CD4-positive, alpha-beta T cell treated with Interleukin-17A for 4 hours (primary cell): ENCODE results near the gene BUB1.
A peak's percentile ranks its signal among the peaks of the same experiment; 100 is the strongest.
"Not testable (repeated sequence)": the region's sequence is repeated elsewhere in the genome, so short reads cannot be mapped to it uniquely, and the experiment has no call there.

ENCODE experiments used
- DNase-seq: peaks from one replicate; pipeline ENCODE4 v3.0.0-alpha.2; 2020; ENCODE audit warnings: mixed read lengths

Gene BUB1

GRCh38 chr2:110677530-110678456 lies at the start of gene BUB1:
Gene BUB1 (minus strand): TSS chr2:110678063. CDS start chr2:110677995, 68 bp downstream.
- DNase-seq = peak; percentile 95

DNA sequence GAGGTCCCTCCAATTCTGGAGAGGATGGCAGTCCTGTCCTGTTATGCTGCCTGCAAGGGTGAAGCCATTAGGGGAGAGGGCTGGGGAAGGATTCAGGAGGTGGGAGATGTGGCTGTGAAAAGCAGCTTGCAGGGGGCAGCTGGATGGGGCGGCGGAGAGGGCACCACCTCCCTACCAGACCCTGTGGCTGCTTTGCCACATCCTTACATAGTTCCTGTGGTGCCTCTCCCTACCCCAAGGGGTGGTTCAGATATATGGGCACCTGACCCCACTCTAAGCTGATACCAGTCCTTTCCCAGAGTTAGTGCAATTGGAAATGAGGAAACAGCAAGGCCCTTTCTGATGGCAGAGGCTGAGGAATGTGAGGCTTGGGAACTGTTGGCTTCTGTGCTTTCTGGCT lies 48.4 kb upstream of the BUB1 start:
- no peak for DNase-seq

DNA sequence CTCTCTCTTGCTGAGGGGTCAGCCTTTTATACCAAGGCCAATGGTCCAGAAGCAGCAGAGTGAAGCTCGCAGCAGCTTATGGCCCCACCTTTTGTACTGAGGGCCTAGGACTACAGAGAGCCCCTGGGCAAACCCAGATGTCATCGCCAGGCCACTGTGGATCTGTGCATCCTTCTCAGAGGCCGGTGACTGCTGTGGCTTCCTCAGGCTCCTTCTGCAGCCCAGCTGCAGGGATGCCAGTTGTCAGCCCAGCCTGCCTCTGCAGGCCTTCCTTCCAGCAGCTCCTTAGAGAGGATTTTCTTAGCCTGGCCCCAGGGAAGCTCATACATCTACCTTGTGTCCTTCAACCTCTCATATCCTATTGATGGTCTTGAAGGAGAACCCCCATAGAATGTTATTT lies 48.0 kb upstream of the BUB1 start:
- DNase-seq = no peak

- no peak for DNase-seq
These were observed 47.5 kb upstream of the BUB1 start for GRCh38 chr2:110725370-110725769.

- no peak for DNase-seq
These were observed 47.0 kb upstream of the BUB1 start for GRCh38 chr2:110724820-110725219.

GRCh38 chr2:110720547-110720946 lies 42.7 kb upstream of the BUB1 start:
- DNase-seq = no peak

DNA sequence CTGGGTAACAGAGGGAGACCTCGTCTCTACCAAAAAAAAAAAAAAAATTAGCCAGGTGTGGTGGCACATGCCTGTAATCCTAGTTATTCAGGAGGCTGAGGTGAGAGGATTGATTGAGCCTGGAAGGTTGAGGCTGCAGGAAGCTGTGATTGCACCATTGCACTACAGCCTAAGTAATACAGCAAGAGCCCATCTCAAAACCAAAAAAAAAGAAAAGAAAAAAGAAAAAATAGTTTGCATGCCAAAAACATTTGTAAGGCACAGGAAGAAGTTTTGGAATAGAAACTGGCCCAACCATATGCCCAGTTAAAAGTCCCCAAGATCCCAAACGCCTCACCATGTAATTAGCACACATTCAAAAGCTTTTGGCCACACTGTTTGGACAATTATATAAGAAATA lies 41.1 kb upstream of the BUB1 start:
- DNase-seq = no peak

GRCh38 chr2:110718382-110718781 lies 40.5 kb upstream of the BUB1 start:
- no peak for DNase-seq

DNA sequence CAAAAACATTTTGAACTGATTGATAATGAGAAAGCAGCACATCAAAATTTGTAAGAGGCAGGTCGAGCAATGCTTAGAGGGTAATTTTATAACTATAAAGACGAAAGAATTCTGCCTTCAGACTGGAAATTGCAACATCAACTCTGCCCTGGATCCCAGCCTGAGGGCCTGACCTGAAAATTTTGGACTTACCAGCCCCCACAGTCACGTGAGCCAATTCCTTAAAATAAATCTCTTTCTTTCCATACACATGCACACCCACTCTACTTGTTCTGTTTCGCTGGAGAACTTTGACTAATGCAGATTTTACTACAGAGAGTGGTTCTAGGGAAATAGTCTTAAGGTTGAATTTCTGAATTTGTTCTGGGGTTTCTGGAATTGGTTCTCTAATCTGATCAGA lies 39.9 kb upstream of the BUB1 start:
- no peak for DNase-seq

GRCh38 chr2:110716959-110717645 lies 39.2 kb upstream of the BUB1 start:
- no peak for DNase-seq

DNA sequence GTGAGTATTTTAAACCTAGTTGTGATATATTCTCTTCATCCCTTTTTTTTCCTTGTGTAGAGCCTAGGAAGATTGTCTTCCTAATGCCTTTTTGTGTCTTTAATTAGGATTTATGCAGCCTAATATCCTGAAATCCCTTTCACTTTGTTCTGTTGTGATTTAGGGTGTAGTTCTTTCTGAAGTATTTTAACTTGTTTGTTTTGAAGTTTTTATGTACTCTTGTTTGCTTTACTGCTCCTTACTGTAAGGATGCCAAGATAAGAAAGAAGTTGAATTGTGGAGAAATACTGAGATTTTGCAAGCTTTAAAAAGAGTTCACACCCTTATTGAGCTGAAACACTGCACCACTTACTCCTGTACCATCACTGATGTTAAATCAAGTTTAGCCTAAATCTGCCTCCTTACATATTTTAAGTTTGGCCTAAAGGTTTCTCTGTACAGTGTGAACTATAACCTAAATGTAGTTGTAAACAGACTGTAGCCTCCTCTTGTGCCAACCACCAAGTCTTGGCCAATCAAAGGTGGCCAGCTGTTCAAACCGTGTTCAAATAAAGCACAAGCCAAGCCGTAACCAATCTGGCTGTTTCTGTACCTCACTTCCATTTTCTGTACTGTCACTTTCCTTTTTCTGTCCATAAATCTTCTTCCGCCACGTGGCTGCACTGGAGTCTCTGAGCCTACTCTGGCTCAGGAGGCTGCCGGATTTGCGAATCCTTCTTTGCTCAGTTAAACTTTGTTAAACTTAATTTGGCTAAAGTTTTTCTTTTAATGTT lies 36.8 kb upstream of the BUB1 start:
- DNase-seq = no peak

DNA sequence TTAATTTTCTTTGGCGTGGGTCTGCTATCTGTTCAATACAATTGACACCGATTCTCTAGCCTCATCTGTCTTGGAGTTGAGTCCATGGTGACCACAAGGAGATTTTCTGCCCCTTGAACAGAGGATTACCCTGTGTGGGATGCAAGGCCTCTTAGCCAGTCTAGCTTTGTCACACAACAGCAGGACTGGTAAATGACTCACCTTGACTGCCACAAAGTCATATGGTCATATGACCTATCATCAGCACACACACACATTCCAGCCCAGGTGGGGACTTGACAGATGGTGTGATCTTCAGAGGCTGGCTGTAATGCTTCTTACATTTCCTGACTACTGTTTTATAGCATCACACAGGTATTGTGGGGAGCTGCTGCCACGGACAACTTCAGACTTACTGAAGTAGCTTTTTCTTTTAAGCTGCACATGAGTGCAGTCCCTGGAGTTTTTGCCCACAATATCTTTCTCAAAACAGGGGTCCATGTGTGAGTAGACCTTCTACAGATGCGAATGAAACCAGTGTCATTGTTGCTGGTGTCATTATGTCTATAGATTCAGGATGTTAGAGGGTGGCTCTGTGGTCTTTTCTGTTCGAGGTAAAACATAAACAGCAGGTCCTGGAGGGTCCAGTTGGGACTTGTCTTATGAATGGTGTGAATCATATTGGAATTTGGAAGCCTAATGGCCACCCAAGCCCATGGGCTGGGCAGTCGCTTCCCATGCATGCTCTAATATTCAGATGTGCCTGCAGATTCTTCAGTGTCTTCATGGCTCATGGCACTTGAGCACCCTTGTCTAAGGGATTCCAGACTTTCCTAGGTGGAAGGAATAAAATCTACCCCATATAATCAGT lies 35.9 kb upstream of the BUB1 start:
- no peak for DNase-seq

DNA sequence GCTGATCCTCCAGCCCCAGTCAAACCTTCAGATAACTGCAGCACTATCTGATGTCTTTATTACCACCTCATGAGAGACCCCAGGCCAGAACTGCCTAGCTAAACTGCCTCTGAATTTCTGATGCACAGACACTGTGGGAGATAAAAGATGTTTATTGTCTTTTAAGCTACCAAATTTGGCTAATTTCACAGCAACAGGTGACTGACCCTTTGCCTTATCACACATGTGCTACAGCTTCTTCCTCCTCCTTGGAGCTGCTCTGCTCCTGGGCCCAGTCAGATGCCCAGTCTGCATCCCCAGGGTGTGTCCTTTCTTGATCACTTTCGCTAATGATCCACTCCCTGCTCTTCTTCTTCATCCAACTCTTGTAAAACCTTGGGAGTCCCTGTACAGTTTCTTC lies 34.9 kb upstream of the BUB1 start:
- no peak for DNase-seq

GRCh38 chr2:110708455-110708854 lies 30.6 kb upstream of the BUB1 start:
- DNase-seq = no peak

- no peak for DNase-seq
These were observed 29.6 kb upstream of the BUB1 start for GRCh38 chr2:110707386-110707965.

- DNase-seq = no peak
These were observed 24.9 kb upstream of the BUB1 start for GRCh38 chr2:110702514-110703380.

- DNase-seq = not testable (repeated sequence)
These were observed 20.4 kb upstream of the BUB1 start for GRCh38 chr2:110698253-110698652.

- not testable (repeated sequence) for DNase-seq
These were observed 17.5 kb upstream of the BUB1 start for GRCh38 chr2:110695146-110695898.

DNA sequence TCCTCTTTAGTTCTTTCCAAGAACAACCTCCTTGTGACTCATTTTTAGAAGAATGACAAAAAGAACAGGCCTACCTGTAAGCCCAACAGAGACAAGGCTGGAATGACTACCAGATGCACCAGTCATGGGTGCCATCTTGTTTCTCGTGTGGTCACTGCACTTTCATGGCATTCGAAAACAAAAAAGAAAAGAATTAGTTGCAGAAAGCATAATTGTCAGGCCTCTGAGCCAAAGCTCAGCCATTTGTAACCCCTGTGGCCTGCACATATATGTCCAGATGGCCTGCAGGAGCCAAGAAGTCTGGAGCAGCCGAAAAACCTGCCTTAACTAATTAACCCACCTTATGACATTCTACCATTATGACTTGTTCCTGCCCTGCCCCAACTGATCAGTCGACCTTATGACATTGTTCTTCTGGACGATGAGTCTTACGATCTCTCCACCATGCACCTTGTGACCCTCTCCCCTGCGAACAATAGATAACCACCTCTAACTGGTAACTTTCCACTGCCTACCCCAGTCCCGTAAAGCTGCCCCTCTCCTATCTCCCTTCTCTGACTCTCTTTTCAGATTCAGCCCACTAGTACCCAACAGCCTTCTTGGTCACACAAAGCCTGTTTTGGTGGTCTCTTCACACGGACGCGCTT lies 13.9 kb upstream of the BUB1 start:
- no peak for DNase-seq
